ENCODE data around the gene RPS6KA1.

The RPS6KA1 gene

GRCh38 chr1:26553942-26554682 is 24.6 kb downstream of the RPS6KA1 start:
- Histone ChIP-seq H3K9me2 (replicated peaks; ENCODE audit: insufficient read depth, low read length) (no peaks in the 10 kb centered on the region), H3K27ac (ENCODE audit: low read length) (no peak overlapping the region), H3K4me2 (ENCODE audit: low read depth, low read length) (no peak overlapping the region), H3K36me3 (replicated peaks; ENCODE audit: insufficient read depth, low read length) (no peaks in the 10 kb centered on the region), H4K20me1 (ENCODE audit: insufficient read depth, low read length) (no peaks in the 10 kb centered on the region), H3K27me3 (replicated peaks; ENCODE audit: insufficient read depth, low read length) (no peaks in the 10 kb centered on the region), H2AFZ (ENCODE audit: low read length) (no peak overlapping the region), H3K79me2 (ENCODE audit: low read length) (no peaks in the 10 kb centered on the region), H3K4me1 (ENCODE audit: low read length) (no peaks in the 10 kb centered on the region), H3K4me3 (ENCODE audit: low read length) (no peak overlapping the region), H3F3A (ENCODE audit: insufficient read depth, low read length) (no peaks in the 10 kb centered on the region), H3K9me3 (replicated peaks; ENCODE audit: insufficient read depth, low read length) (no peaks in the 10 kb centered on the region), H3K9ac (ENCODE audit: low read length) (no peak overlapping the region)
- TF ChIP-seq CTCF (IDR thresholded peaks at IDR 0.05; ENCODE audit: low read length) (no peak), EZH2phosphoT487 (IDR thresholded peaks at IDR 0.05; ENCODE audit: low read length) (no peak), EZH2 (optimal IDR thresholded peaks at IDR 0.05; ENCODE audit: low read depth, low read length) (no peak)
- no peak for DNase-seq

- Histone ChIP-seq H3K9ac (ENCODE audit: low read length) (no peak overlapping the region), H3K36me3 (replicated peaks; ENCODE audit: insufficient read depth, low read length) (no peaks in the 10 kb centered on the region), H3K4me3 (ENCODE audit: low read length) (no peak overlapping the region), H3K27ac (ENCODE audit: low read length) (no peak overlapping the region), H3K9me2 (replicated peaks; ENCODE audit: insufficient read depth, low read length) (no peaks in the 10 kb centered on the region), H4K20me1 (ENCODE audit: insufficient read depth, low read length) (no peaks in the 10 kb centered on the region), H2AFZ (ENCODE audit: low read length) (no peak overlapping the region), H3K79me2 (ENCODE audit: low read length) (no peaks in the 10 kb centered on the region), H3K4me1 (ENCODE audit: low read length) (no peaks in the 10 kb centered on the region), H3K9me3 (replicated peaks; ENCODE audit: insufficient read depth, low read length) (no peaks in the 10 kb centered on the region), H3K4me2 (ENCODE audit: low read depth, low read length) (no peak overlapping the region), H3F3A (ENCODE audit: insufficient read depth, low read length) (no peaks in the 10 kb centered on the region), H3K27me3 (replicated peaks; ENCODE audit: insufficient read depth, low read length) (no peaks in the 10 kb centered on the region)
- DNase-seq = no peak
- no peak for TF ChIP-seq EZH2 (optimal IDR thresholded peaks at IDR 0.05; ENCODE audit: low read depth, low read length)
- no peak for TF ChIP-seq CTCF (IDR thresholded peaks at IDR 0.05; ENCODE audit: low read length)
- no peak for TF ChIP-seq EZH2phosphoT487 (IDR thresholded peaks at IDR 0.05; ENCODE audit: low read length)
These were observed 25.2 kb downstream of the RPS6KA1 start for GRCh38 chr1:26554781-26555180.

- Histone ChIP-seq H3K4me2 (ENCODE audit: low read depth, low read length) (no peak overlapping the region), H3F3A (ENCODE audit: insufficient read depth, low read length) (no peaks in the 10 kb centered on the region), H3K9me3 (replicated peaks; ENCODE audit: insufficient read depth, low read length) (no peaks in the 10 kb centered on the region), H3K27me3 (replicated peaks; ENCODE audit: insufficient read depth, low read length) (no peaks in the 10 kb centered on the region), H2AFZ (ENCODE audit: low read length) (no peak overlapping the region), H3K9ac (ENCODE audit: low read length) (no peak overlapping the region), H3K4me1 (ENCODE audit: low read length) (no peaks in the 10 kb centered on the region), H3K79me2 (ENCODE audit: low read length) (no peaks in the 10 kb centered on the region), H3K9me2 (replicated peaks; ENCODE audit: insufficient read depth, low read length) (no peaks in the 10 kb centered on the region), H3K27ac (ENCODE audit: low read length) (no peak overlapping the region), H3K36me3 (replicated peaks; ENCODE audit: insufficient read depth, low read length) (no peaks in the 10 kb centered on the region), H3K4me3 (ENCODE audit: low read length) (no peak overlapping the region), H4K20me1 (ENCODE audit: insufficient read depth, low read length) (no peaks in the 10 kb centered on the region)
- no peak for DNase-seq
- TF ChIP-seq EZH2 (optimal IDR thresholded peaks at IDR 0.05; ENCODE audit: low read depth, low read length) (no peak), CTCF (IDR thresholded peaks at IDR 0.05; ENCODE audit: low read length) (no peak), EZH2phosphoT487 (IDR thresholded peaks at IDR 0.05; ENCODE audit: low read length) (no peak)
These were observed 26.0 kb downstream of the RPS6KA1 start for GRCh38 chr1:26555550-26555981.

Data from MM.1S (cell line).